K562 (cell line): ENCODE results near the gene TMEM126A. TPM values are rescaled to one million over a fixed set of nuclear protein-coding genes. Genes with fewer than 3 reads are reported as not detected.

Experiments used
- CC2D1A ChIP-seq: fragments of 450-650 bp; IDR thresholded peaks from 2 replicates; pipeline ENCODE4 v1.6.1; 2017; ENCODE audit warnings: mild to moderate bottlenecking
- CCNT2 ChIP-seq: IDR thresholded peaks from 2 replicates; pipeline ENCODE4 v1.6.1; 2011; ENCODE audit warnings: borderline replicate concordance, low read depth, mild to moderate bottlenecking, moderate library complexity, mixed read lengths, low read length; ENCODE audit not compliant: insufficient read length; ENCODE audit errors: extremely low read depth
- ELF4 ChIP-seq: fragments of 450-650 bp; formaldehyde crosslinking; IDR thresholded peaks from 2 replicates; pipeline ENCODE4 v1.4.0; 2022; ENCODE audit warnings: missing genetic modification characterization
- EP400 ChIP-seq: fragments of 450-650 bp; IDR thresholded peaks from 2 replicates; pipeline ENCODE4 v1.6.1; 2017; ENCODE audit warnings: antibody characterized with exemption, mild to moderate bottlenecking, moderate library complexity
- SIN3A ChIP-seq, 2 experiments: fragments of 150-350 bp in 1 of 2; IDR thresholded peaks; 2 replicates each; pipeline ENCODE4 v1.6.1; 2011 to 2016; ENCODE audit warnings: borderline replicate concordance in 2 of 2, low read depth in 2 of 2, low read length in 2 of 2, mild to moderate bottlenecking in 2 of 2, moderate library complexity in 2 of 2; ENCODE audit not compliant: control insufficient read depth in 1 of 2
- SIN3B ChIP-seq: fragments of 450-650 bp; IDR thresholded peaks from 2 replicates; pipeline ENCODE4 v1.6.1; 2017; ENCODE audit warnings: low read depth, mild to moderate bottlenecking, moderate library complexity
- SNRNP70 ChIP-seq: fragments of 200-400 bp; formaldehyde crosslinking; optimal IDR thresholded peaks from 2 replicates; pipeline ENCODE3; 2017; ENCODE audit warnings: low read depth, low read length
- ZNF431 ChIP-seq: sonication (generic); formaldehyde crosslinking; IDR thresholded peaks from 2 replicates; pipeline ENCODE4 v1.8.0; 2022; ENCODE audit warnings: mild to moderate bottlenecking, missing genetic modification reagents
- polyA plus RNA-seq, 8 experiments: library from polyadenylated mRNA; depleted of rRNA in 4 of 8; stranded (reverse) in 5 of 8; unstranded in 3 of 8; fragments of >200 nt; fragmentation: Nextera tagmentation in 2 of 8; fragmentation: Illumina TruSeq in 1 of 8; extraction: Ambion mirVana in 2 of 8; extraction: Trizol in 1 of 8; gene quantifications; 2 replicates each; pipeline versions ENCODE4 v1.2.1 to v1.2.3, GENCODE V29; 2011 to 2014; ENCODE audit warnings: inconsistent platforms in 1 of 8, missing spikeins in 1 of 8
- total RNA-seq, 7 experiments: library from RNA; depleted of rRNA in 6 of 7; stranded (reverse); fragments of >200 nt in 6 of 7; fragmentation: Illumina TruSeq in 2 of 7; extraction: Trizol in 2 of 7; gene quantifications; 2 replicates each; pipeline versions ENCODE4 v1.2.1 to v1.2.3, GENCODE V29; 2011 to 2021; ENCODE audit warnings: low replicate concordance in 1 of 7
- TF ChIP-seq, protein P1 (sequence below), 3 experiments: fragments of 200-800 bp in 1 of 3; sonication (Bioruptor generic) in 1 of 3; sonication (generic) in 1 of 3; formaldehyde crosslinking in 1 of 3; IDR thresholded peaks; 2 replicates each; pipeline versions ENCODE4 v1.6.1 to v1.8.0; 2016 to 2022; ENCODE audit warnings: mild to moderate bottlenecking in 2 of 3, missing compliant biosample characterization in 2 of 3, missing genetic modification characterization in 2 of 3, missing genetic modification reagents in 1 of 3
- TF ChIP-seq, protein P2 (sequence below): fragments of 150-350 bp; conservative IDR thresholded peaks from 2 replicates; pipeline ENCODE4 v1.6.1; 2014; ENCODE audit warnings: low read length
- TF ChIP-seq, protein P3 (sequence below), 2 experiments: fragments of 450-650 bp; IDR thresholded peaks; 2 replicates each; pipeline ENCODE4 v1.6.1; 2016
- TF ChIP-seq, protein P4 (sequence below): fragments of 450-650 bp; formaldehyde crosslinking; IDR thresholded peaks from 2 replicates; pipeline ENCODE4 v1.4.0; 2020; ENCODE audit warnings: mild to moderate bottlenecking, moderate library complexity
- TF ChIP-seq, protein P5 (sequence below): fragments of 250-450 bp; sonication (Bioruptor Pico); IDR thresholded peaks from 2 replicates; pipeline ENCODE4 v1.5.0; 2021

Gene TMEM126A
- total and polyA plus RNA-seq, 9 of the 15 experiments (the other 6 are each of a cell fraction or from before 2014, with no cell fraction given): 19.3 to 154 (median 56.3) TPM

DNA sequence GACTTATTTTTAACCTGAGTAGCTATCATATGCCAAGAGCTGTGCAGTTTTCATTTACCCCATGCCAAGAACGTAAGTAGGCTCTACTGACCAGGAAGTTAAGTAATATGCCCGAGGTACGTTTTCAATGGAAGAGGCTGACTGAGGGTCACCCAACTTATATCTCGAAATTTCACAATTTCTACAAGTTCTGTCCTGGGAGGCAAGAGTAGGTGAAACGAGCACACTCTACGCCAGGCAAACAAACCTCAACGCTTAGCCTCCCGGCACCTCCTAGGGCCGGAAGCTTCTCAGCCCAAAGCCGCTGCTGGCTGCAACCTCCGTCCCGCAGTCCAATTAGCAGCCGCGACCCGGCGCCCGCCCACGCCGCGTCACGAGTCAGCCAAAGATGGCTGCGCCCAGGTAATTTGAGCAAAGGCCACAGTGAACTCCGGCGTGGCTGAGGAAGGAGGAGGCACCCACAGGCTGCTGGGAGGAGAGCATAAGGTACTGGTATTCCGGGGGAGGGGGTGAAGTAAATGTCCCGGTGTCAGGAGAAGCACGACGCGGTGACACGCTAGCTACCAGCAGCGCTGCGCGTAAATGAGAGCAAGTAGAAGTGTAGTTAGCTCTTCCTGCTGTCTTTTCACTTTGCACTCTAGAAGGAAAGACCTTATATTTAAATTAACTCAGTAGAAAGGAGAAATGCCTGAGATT is at the start of gene TMEM126A (continued):
- TF ChIP-seq, protein P1, sequence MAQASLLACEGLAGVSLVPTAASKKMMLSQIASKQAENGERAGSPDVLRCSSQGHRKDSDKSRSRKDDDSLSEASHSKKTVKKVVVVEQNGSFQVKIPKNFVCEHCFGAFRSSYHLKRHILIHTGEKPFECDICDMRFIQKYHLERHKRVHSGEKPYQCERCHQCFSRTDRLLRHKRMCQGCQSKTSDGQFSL (CRISPR knock-in tag; IDR thresholded peaks at IDR 0.05): peak; percentile 73; the same call in 1 of the 2 replicates
- TF ChIP-seq, protein P1 (tag; IDR thresholded peaks at IDR 0.05): no peak
- TF ChIP-seq CCNT2: peak; percentile 93
- TF ChIP-seq, protein P2, sequence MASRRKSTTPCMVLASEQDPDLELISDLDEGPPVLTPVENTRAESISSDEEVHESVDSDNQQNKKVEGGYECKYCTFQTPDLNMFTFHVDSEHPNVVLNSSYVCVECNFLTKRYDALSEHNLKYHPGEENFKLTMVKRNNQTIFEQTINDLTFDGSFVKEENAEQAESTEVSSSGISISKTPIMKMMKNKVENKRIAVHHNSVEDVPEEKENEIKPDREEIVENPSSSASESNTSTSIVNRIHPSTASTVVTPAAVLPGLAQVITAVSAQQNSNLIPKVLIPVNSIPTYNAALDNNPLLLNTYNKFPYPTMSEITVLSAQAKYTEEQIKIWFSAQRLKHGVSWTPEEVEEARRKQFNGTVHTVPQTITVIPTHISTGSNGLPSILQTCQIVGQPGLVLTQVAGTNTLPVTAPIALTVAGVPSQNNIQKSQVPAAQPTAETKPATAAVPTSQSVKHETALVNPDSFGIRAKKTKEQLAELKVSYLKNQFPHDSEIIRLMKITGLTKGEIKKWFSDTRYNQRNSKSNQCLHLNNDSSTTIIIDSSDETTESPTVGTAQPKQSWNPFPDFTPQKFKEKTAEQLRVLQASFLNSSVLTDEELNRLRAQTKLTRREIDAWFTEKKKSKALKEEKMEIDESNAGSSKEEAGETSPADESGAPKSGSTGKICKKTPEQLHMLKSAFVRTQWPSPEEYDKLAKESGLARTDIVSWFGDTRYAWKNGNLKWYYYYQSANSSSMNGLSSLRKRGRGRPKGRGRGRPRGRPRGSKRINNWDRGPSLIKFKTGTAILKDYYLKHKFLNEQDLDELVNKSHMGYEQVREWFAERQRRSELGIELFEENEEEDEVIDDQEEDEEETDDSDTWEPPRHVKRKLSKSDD: 0 out of 2 replicates have a peak, but pooled peaks have one; percentile 12
- peak; percentile 11; the same call in 1 of the 2 replicates for TF ChIP-seq CC2D1A
- TF ChIP-seq SNRNP70: no peak
- TF ChIP-seq, protein P3, sequence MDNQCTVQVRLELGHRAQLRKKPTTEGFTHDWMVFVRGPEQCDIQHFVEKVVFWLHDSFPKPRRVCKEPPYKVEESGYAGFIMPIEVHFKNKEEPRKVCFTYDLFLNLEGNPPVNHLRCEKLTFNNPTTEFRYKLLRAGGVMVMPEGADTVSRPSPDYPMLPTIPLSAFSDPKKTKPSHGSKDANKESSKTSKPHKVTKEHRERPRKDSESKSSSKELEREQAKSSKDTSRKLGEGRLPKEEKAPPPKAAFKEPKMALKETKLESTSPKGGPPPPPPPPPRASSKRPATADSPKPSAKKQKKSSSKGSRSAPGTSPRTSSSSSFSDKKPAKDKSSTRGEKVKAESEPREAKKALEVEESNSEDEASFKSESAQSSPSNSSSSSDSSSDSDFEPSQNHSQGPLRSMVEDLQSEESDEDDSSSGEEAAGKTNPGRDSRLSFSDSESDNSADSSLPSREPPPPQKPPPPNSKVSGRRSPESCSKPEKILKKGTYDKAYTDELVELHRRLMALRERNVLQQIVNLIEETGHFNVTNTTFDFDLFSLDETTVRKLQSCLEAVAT (IDR thresholded peaks at IDR 0.05): 0 out of 4 replicates have a peak, but pooled peaks of 1 of the 2 experiments have one; percentile 5
- 0 out of 2 replicates have a peak, but pooled peaks have one; percentile 53 for TF ChIP-seq ELF4 (CRISPR knock-in tag)
- TF ChIP-seq, protein P4, sequence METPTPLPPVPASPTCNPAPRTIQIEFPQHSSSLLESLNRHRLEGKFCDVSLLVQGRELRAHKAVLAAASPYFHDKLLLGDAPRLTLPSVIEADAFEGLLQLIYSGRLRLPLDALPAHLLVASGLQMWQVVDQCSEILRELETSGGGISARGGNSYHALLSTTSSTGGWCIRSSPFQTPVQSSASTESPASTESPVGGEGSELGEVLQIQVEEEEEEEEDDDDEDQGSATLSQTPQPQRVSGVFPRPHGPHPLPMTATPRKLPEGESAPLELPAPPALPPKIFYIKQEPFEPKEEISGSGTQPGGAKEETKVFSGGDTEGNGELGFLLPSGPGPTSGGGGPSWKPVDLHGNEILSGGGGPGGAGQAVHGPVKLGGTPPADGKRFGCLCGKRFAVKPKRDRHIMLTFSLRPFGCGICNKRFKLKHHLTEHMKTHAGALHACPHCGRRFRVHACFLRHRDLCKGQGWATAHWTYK (CRISPR knock-in tag): 0 out of 2 replicates have a peak, but pooled peaks have one; percentile 24
- TF ChIP-seq, protein P5, sequence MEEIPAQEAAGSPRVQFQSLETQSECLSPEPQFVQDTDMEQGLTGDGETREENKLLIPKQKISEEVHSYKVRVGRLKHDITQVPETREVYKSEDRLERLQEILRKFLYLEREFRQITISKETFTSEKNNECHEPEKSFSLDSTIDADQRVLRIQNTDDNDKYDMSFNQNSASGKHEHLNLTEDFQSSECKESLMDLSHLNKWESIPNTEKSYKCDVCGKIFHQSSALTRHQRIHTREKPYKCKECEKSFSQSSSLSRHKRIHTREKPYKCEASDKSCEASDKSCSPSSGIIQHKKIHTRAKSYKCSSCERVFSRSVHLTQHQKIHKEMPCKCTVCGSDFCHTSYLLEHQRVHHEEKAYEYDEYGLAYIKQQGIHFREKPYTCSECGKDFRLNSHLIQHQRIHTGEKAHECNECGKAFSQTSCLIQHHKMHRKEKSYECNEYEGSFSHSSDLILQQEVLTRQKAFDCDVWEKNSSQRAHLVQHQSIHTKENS (CRISPR knock-in tag): 0 out of 2 replicates have a peak, but pooled peaks have one; percentile 48
- peak in 1 of 2 experiments; percentile 58; a peak in 1 of 4 replicates for TF ChIP-seq SIN3A (IDR thresholded peaks at IDR 0.05; ENCODE audit: borderline replicate concordance in 2 of 2, control insufficient read depth in 1 of 2, low read depth in 2 of 2, low read length in 2 of 2)
- peak; percentile 64 for TF ChIP-seq ZNF431 (CRISPR knock-in tag)
- TF ChIP-seq SIN3B: peak; percentile 94
- peak; percentile 79; the same call in 1 of the 2 replicates for TF ChIP-seq EP400
- TF ChIP-seq, all 486 proteins: peak for 140
